Esophagus squamous epithelium (tissue), 4 donors: ENCODE measurements around the gene SPPL2B.

ENCODE experiments used
- CTCF ChIP-seq, 6 experiments: fragments of 450-650 bp in 4 of 6; fragments of 200-600 bp in 2 of 6; sonication (generic) in 2 of 6; IDR thresholded peaks; one replicate each; pipeline ENCODE4 v1.5.1; 2016 to 2019; ENCODE audit warnings: antibody characterized with exemption in 6 of 6, mild to moderate bottlenecking in 4 of 6, moderate library complexity in 4 of 6
- POLR2A ChIP-seq, 4 donors: fragments of 450-650 bp; IDR thresholded peaks; one replicate each; pipeline ENCODE4 v1.6.1; 2017; ENCODE audit warnings: antibody characterized with exemption in 4 of 4, mild to moderate bottlenecking in 4 of 4, moderate library complexity in 3 of 4

- TF ChIP-seq POLR2A (IDR thresholded peaks at IDR 0.05) (no peak), CTCF (IDR thresholded peaks at IDR 0.05) (peak in 1 of 6 experiments; percentile 13)
These were observed 37.2 kb upstream of the SPPL2B start for GRCh38 chr19:2291185-2291751.
